GM21576 (cell line): Measurements from ENCODE around the gene C1orf115.
"Not testable (repeated sequence)": the region's sequence is repeated elsewhere in the genome, so short reads cannot be mapped to it uniquely, and the experiment has no call there.

Experiments used
- ATAC-seq: cut with Tn5 transposase; IDR thresholded peaks from one replicate; pipeline ENCODE4 v1.9.1; 2021; ENCODE audit warnings: mild to moderate bottlenecking, moderate library complexity; ENCODE audit not compliant: unreplicated experiment

Gene C1orf115

DNA sequence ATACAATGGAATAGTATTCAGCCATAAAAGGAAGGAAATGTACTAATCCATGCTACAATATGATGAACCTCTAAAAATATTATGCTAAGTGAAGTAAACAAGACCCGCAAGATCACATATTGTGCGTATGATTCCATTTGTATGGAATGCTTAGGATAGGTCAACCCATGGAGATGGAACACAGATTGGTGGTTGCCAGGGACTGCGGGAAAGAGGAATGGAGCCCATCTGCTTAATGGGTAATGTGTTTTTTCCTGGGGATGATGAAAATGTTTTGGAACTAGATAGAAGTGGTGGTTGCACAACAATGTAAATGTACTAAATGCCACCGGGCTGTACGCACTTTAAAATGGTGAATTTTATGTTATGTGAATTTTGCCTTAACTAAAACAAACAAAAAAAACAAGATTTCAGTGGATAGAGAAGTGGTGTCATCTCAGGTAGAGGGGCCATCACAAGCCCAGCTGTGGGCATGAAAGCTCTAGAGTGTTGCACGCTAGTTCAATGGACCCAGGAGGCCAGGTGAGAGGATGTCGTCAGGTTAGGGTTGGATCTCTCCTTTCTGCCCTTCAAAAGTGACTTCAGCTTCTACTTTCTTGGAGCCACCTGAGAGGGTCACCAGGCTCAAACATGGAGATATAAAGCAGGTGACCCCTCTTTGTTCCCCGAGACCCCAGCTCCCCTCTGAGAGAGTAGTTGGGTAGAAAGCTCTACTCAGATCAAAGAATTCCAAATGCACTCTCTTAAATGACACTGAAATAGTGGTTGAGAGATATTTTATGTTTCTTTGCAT is 2.5 kb downstream of the C1orf115 start:
- ATAC-seq: no peak

DNA sequence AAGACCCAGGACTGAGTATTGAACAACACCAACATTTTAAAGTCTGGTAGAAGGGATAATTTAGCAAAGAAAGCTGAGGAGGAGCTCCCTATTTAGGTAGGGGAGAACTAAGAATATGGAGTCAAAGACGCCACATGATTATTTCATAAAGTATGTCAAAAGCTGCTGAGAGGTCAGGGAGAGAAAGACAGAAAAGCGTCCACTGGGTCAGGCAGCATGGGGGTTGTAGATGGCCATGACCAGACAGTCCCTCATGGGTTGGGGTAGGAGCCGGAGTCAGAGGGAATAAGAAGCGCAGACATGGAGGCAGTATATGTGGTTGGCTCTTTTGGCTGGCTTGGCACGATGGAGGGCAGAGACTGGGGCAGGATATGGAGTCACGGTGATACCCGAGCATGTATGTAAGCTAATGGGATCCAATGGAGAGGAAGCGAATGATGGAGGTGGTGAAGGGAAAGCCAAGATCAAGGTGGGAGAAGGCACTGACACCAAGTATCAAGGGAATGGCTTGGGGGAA is 4.8 kb downstream of the C1orf115 start:
- ATAC-seq: no peak

DNA sequence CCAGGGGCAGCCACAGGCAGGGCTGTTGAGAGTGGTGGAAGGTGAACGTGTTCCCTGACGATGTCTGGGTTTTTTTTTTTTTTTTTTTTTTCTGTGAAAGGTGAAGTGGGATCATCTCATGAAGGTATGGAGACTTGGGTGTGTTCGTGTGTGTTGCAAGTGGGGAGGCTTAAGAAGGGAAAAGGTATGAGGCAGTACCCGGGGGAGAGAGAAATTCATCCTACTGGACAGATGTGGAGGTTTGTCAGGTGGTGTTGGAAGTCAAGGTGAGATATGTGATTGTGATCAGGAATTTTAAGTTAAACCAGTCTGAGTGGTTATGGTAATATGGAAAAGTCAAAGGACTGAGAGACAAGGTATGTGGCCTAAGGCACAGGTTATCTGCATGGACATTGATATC is 5.3 kb downstream of the C1orf115 start:
- no peak for ATAC-seq

DNA sequence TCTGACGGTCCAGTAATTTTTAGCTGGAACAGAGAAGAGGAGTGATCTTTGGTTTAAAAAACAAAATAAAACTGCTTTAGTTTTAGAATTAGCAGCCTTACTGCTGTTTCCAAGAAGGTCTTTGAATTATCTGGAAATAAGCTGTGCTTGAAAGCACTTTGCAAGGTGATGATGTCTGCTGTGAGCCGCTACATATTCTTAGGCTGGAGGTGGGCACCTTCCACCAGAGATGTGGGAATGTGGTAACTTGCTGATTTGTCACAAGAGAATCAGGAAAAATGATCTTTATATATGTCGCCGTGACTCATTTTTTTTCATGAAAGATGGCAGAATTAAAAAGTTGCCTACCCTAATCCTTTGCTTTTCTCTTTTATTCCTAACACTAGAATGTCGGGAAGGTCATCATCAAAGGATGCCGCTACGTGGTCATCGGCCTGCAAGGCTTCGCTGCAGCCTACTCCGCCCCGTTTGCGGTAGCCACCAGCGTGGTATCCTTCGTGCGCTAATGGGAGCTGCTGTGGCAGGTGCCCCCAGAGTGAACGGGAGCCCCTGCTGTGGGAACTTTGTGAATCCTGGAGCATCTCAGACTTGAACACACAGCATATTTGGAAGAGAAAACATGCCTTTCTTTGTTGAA is 6.2 kb downstream of the C1orf115 start:
- no peak for ATAC-seq

DNA sequence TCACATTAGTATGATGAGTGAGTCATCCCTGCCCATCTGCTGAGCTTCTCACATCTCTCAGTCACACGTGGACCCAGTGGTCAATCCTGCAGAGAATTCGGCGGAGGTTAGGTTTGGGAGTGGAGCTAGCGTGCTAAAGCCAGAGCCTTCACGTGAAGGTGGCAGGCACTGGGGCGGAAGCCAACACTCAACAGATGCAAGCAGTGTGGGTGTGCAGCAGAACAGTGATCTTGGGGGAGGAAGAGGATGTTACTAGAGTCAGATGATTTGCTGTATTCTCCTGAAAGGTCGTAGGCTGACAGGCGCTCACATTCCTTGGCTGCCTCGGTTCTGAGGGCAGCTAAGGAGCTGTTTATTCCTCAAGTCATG is 6.7 kb downstream of the C1orf115 start:
- no peak for ATAC-seq

DNA sequence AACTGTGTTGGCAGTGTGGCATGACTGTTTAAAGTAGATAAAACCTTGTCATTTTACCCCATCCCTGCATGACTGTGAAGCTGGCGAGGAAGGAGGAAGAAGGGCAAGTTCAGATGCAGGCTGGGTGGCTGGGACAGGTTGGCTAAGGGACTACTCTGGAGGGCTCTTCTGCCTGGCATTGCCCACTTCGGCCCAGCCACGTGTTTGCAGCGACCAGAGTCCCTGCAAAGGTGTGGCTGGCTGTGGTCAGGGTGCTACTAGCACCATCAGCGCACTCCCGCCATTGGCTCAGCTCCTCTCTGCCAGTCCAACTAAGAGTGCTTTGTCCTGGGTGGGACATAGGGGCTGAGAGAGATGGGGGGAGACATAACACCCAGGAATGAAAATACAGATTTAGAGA is 7.2 kb downstream of the C1orf115 start:
- no peak for ATAC-seq

DNA sequence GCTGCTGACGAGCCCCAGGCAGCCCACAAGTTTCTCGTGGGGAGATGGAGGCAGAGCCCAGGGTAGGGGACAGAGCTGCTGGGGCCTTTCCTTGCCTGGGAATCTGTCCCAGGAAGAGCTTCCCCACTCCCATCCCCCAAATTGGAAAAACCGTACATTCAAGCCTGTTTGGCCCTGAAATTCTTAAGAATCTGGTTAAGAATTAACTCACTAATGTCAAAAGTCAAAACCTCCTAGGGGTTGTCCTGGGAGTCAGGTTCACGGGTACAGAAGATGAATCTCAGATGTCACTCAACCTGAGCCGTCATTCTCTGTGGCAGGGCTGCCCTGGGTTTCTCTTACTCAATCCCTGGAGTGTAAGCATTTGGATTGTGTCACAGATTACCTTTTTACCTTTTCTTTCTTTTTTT is 8.4 kb downstream of the C1orf115 start:
- ATAC-seq: no peak

DNA sequence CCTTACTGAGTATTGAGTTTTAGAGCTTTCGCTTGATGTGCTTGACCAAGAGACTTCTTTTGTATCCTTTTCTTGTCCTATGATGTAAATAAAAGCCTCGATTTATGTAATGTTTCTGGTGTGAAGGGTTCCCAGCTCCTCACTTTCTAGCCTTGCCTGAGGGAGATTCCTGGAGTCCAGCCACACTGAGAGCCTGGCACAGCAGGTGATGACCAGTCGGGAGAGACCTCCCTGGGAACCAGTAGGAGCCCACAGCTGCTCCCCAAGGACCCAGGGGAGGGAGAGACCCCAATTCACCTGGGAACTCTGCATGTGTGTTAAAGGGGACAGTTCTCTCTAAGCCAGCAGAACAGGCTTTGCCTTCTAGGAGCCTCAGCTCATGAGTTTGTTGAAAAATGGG is 8.9 kb downstream of the C1orf115 start:
- ATAC-seq: no peak

DNA sequence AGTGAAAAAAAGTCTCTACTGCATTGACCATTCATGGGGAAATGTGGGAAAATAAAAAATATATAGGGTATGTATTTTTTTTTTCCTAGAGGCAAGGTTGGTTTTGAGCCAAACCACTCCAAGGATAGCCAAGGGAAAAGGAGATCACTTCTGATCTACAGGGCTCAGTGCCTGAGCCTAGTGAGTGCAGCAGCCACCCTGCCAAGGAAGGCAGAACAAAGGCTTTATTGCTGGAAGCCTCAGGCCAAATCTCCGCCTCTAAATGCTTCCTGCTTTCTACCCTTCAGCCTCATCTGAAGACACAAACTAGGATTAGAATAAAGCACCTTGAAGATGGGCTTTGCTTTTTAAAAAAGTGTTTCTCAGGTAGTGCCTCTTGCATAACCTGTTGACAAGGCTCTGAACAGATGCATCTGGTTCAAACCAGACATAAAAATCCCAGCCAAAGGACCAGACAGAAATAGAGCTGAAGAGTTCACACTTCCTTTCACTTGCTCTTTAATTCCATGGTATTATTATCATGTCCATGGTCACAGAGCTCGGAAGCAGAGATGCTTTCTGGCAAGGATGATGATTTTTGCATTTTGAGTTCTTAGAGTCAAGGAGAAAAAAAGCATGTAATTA is 10.5 kb downstream of the C1orf115 start:
- no peak for ATAC-seq

DNA sequence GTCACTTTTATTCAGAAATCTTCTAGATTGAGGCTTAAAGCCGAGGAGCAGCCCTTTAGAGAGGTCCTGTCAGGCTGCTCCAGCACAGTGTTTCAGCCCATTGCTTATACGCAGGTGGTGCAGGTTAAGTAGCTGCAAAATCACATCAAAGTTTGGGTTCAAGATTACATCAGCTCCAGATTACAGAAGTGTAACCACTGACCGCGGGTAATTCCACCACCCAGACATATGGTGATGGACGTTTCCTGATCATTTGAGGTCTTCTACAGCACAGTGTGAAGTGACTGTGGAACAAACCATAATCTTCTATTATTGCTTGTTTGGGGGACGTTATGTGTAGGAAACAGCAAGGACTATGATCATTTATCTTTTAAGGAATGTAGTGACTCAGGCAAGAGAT is 11.8 kb downstream of the C1orf115 start:
- ATAC-seq: no peak

DNA sequence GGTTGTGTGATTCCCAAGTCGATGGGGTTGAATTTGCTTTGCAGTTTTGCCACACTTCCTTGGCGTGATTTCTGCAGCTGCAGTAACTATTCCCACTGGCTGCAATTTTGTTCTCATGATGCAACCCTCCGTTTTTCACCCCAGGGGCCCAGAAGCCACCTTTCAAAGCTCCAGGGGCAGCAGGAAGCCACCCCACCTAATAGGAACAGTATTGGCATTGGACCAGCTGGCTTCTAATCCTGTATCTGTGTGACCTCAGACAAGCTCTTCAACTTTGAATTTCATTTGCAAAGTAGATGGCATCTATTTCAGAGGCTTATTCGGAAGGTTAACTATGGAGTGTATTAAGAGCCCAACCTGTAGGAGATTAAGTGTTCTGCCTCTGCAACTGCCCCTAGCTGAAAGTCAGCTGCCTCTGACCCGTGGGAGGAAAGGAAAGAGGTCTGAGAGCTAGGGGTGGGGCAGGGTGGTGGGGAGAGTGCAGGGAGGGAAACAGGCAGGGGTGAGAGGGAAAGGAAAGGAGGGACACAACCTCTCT is 12.6 kb downstream of the C1orf115 start:
- ATAC-seq: no peak

DNA sequence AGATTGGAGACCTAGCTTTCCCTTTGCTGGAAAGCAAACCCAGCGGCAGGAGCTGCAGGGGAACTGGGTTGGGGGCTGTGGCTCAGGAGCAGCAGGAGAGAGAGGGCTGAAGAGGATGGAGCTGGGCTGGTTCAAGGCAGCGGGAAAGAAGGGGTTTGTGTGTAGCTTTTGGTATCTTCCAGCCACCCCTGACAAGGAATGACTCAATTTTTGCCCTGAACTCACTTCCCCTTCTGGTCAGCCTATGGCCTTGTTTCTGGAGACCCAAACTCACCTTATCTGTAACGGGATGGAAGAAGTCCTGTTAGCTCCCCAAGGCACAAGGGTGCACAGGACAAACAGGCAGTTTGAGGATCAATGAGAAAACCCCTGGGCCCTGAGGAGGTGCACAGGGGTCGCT is 13.1 kb downstream of the C1orf115 start:
- no peak for ATAC-seq

DNA sequence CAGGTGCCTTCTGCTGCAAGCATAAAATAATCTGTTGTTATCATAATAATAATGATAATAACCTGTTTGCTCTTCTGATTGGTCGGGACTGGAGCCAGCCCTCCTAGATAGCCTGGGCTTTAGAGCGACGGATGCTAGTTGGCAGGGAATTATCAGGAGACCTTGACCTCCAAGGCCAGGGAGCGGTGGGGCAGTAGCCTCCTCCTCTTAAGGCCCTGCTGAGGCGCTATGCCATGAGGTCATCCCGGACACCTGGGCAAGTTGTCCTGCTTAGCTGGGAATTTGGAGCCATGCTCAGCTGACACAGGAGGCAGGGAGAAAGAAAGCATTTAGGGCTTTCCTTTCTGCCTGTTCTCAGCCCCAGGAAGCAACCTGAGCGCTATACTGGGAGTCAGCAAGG is 15.6 kb downstream of the C1orf115 start:
- no peak for ATAC-seq

DNA sequence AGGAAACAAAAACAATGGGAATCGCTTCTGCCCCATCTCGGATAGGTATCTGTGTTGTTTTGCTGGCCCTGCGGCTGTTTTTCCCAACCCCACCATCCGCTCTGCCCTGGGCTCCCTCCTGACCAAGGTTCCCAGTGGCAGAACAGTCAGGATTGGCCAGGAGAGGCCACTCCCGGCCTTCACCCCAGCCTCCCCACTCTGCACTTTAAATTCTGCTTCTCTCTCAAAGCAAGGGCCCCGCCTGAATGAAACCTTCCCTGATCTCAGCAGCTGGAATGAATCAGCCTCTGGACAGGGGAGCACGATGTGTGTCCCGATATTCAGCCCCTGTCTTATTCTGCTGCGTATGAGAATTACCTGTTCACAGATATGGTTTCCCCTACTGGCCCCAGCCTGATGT is 16.3 kb downstream of the C1orf115 start:
- no peak for ATAC-seq

DNA sequence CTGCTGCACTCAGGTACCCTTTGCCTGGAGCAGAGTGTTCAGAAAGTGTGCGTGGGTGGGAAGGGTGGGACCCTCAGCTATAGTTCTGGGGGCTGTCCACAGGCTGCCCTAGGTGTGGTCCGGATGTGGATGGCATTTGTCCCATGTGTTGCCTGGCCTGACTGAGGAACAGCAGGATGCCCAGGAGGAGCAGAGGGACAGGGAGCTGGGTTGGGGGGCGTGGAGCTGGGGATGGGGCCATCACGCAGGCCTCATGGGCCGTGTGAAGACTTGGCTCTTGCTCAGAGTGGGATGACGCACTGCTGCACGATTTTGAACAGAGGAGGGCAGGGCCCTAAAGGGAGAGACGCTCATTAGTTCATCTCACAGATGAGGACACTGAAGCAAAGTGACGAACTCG is 17.0 kb downstream of the C1orf115 start:
- ATAC-seq: no peak

DNA sequence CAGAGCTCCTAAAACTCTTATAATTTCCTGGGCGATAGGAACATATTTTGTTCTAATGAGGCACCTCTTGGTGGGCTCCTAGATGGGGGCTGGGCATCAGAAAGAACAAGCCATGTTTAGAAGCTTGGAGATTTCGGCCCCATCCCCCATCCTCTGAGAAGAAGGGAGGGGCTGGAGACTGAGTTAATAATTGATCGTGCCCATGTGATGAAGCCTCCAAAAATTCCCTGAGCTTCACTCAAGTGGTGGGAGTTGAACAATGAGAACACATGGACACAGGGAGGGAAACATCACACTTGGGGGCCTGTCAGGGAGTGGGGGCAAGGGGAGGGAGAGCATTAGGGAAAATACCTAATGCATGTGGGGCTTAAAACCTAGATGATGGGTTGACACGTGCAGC is 18.1 kb downstream of the C1orf115 start:
- no peak for ATAC-seq

DNA sequence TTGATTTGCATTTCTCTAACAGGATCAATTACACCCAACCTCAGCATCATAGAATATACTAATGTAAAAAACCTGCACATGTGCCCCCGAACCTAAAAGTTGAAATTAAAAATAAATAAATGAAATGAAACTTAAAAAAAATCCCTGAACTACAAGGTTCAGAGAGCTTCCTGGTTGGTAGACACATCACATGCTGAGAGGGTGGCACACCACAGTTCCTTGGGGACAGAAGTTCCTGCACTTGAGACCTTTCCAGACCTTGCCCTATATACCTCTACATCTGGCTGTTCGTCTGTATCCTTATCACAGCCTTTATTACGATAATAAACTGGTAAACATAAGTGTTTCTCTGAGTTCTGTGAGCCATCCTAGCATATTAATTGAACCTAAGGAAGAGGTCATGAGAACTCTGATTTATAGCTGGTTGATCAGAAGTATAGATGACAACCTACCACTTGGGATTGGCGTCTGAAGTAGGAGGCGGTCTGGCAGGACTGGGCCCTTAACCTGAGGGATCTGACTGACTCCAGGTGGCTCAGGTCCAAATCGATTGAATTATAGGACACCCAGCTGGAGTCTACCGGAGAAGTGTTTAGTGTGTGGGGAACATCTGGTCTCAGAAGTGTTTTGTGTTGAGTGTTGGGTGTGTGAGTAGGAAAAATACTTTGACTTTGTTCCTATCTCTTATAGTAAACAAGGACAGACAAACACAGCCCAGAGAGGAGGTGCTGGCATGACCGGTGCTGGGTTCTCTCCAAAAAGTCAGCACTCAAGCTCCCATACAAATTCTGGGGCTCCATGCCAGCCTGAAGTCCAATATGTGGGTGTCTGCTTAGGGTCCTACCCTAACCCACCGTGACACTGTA is 19.0 kb downstream of the C1orf115 start:
- ATAC-seq: no peak

DNA sequence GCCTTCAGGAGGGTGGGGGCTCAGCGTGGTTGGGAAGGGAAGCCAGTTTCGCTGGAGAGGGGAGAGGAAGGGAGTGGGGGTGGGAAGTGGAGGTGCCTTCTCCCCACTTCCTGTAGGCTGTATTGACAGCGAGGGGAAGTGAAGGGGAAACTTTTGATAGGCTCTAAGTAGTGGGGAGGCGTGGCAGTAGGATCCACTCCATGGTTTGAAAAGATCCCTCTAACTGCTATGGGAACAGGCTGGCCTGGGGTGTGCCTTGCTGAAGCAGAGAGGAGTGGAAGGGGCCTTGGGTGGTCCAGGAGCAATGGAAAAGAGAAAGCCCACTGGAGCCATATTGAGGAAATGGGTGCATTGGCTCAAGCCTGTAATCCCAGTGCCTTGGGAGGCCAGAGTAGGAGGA is 20.2 kb downstream of the C1orf115 start:
- ATAC-seq: no peak

DNA sequence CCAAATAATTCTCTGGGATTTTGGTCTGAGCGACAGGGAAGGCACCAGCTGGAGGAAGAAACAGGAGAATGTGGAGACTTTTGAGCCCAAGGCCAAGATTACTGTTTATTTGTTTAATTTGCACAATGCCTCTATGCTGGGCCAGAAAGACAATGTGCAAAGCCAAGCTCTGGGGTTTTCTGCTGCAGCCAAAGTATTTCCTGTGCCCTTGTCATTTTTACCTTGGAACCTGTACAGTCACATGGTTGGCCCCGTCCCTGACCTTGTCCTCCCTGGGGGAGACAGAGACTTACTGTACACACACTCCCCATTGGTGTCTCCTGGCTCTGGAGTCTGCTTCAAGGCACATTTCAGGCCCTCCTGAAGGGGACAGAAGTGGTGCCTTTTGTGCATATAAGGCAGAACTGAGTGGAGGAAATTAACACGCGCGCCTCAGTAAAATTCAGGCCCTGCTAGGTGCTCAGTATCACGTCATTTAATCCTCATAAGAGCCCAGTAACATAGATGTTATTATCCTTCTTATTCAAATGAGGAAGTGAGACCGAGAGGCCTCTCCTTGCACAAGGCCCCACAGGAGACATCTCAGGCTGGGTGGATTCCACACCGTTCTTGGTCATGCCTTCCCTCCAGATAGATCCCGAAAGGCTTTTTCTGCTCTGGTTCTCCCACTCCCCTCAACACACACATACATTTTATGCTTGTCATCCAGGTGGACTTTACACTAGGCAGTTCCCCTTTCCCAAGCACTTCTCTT is 21.1 kb downstream of the C1orf115 start:
- ATAC-seq: peak; percentile 82

DNA sequence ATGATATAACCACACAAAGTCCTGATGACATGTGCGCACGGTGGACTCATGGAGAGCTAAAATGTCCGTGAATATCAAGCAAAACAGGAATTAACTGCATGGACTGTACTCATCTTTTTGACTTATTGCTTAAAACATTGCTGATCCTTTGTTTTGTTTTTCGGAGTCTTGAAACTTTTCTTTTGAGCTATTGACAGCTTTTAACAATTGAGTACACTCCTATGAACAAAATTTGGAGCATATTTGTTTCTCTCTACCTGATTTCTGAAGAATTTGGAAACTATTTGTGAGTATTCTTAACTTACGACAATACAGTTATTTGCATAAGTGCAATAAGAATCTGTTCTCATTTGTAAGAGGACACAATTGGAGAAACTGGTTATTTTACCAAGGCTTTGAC is 25.8 kb downstream of the C1orf115 start:
- not testable (repeated sequence) for ATAC-seq
